Esophagus muscularis mucosa (tissue), 4 donors: ENCODE measurements around the gene PCSK6.

Source experiments
- EP300 ChIP-seq: sonication (generic); formaldehyde crosslinking; IDR thresholded peaks from one replicate; pipeline ENCODE4 v1.6.1; 2017; ENCODE audit warnings: antibody characterized with exemption
- POLR2A ChIP-seq: fragments of 450-650 bp; IDR thresholded peaks from one replicate; pipeline ENCODE4 v1.6.1; 2017; ENCODE audit warnings: antibody characterized with exemption, moderate library complexity, mild to moderate bottlenecking, low read depth
- TF ChIP-seq, protein P1 (sequence below), 3 experiments: fragments of 200-600 bp in 2 of 3; fragments of 450-650 bp in 1 of 3; sonication (generic) in 2 of 3; IDR thresholded peaks; one replicate each; pipeline ENCODE4 v1.5.1; 2017 to 2019; ENCODE audit warnings: antibody characterized with exemption in 3 of 3, mild to moderate bottlenecking in 2 of 3, moderate library complexity in 1 of 3

GRCh38 chr15:101310161-101310480 is 179.4 kb downstream of the PCSK6 start:
- TF ChIP-seq, protein P1, sequence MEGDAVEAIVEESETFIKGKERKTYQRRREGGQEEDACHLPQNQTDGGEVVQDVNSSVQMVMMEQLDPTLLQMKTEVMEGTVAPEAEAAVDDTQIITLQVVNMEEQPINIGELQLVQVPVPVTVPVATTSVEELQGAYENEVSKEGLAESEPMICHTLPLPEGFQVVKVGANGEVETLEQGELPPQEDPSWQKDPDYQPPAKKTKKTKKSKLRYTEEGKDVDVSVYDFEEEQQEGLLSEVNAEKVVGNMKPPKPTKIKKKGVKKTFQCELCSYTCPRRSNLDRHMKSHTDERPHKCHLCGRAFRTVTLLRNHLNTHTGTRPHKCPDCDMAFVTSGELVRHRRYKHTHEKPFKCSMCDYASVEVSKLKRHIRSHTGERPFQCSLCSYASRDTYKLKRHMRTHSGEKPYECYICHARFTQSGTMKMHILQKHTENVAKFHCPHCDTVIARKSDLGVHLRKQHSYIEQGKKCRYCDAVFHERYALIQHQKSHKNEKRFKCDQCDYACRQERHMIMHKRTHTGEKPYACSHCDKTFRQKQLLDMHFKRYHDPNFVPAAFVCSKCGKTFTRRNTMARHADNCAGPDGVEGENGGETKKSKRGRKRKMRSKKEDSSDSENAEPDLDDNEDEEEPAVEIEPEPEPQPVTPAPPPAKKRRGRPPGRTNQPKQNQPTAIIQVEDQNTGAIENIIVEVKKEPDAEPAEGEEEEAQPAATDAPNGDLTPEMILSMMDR (IDR thresholded peaks at IDR 0.05), result no peak
- TF ChIP-seq POLR2A (no peak), EP300 (no peak)
